Measurements from ENCODE around the gene EFHD2. TPM values are rescaled to one million over a fixed set of nuclear protein-coding genes. Genes with fewer than 3 reads are reported as not detected.

The EFHD2 gene
- total RNA-seq, 4 donors from 2014 or later = 88.0 to 188 (median 174) TPM

- Histone ChIP-seq H3K9me3 (no peaks in the 10 kb centered on the region), H3K4me3 (peak overlapping the region; percentile 83 to 97 (median 92)), H3K27me3 (no peaks in the 10 kb centered on the region), H3K27ac (peak overlapping the region; percentile 84 to 93 (median 88)), H3K36me3 (no peaks in the 10 kb centered on the region), H3K4me1 (peaks cover 15 to 55% (median 47%) of the 10 kb centered on the region in 4 donors)
- no peak for TF ChIP-seq POLR2A (IDR thresholded peaks at IDR 0.05)
- TF ChIP-seq EP300 (IDR thresholded peaks at IDR 0.05; ENCODE audit: low read depth) = no peak
- no peak for TF ChIP-seq POLR2AphosphoS5 (IDR thresholded peaks at IDR 0.05)
- TF ChIP-seq, protein P1, sequence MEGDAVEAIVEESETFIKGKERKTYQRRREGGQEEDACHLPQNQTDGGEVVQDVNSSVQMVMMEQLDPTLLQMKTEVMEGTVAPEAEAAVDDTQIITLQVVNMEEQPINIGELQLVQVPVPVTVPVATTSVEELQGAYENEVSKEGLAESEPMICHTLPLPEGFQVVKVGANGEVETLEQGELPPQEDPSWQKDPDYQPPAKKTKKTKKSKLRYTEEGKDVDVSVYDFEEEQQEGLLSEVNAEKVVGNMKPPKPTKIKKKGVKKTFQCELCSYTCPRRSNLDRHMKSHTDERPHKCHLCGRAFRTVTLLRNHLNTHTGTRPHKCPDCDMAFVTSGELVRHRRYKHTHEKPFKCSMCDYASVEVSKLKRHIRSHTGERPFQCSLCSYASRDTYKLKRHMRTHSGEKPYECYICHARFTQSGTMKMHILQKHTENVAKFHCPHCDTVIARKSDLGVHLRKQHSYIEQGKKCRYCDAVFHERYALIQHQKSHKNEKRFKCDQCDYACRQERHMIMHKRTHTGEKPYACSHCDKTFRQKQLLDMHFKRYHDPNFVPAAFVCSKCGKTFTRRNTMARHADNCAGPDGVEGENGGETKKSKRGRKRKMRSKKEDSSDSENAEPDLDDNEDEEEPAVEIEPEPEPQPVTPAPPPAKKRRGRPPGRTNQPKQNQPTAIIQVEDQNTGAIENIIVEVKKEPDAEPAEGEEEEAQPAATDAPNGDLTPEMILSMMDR (IDR thresholded peaks at IDR 0.05) = no peak
- 9% methylated on average over 11 of the region's 11 CpGs; no CpG with 5 or more reads in 1 of the 2 donors for WGBS, 2 donors (ENCODE audit: low coverage in 1 of 2)
- in situ Hi-C loops (cut with MboI; ENCODE audit: low pct_ligation_motif_present in 1 of 4, low pct_unique_long_range_greater_than_20kb in 1 of 4, low sequenced_read_pairs in 3 of 4) = no loop called here
- intact Hi-C loops (cut with DNase I; ENCODE audit: low total_unique reads) = no loop called here
- no peak for DNase-seq
These were observed 1.2 kb downstream of the EFHD2 start for GRCh38 chr1:15410884-15411245.

DNA sequence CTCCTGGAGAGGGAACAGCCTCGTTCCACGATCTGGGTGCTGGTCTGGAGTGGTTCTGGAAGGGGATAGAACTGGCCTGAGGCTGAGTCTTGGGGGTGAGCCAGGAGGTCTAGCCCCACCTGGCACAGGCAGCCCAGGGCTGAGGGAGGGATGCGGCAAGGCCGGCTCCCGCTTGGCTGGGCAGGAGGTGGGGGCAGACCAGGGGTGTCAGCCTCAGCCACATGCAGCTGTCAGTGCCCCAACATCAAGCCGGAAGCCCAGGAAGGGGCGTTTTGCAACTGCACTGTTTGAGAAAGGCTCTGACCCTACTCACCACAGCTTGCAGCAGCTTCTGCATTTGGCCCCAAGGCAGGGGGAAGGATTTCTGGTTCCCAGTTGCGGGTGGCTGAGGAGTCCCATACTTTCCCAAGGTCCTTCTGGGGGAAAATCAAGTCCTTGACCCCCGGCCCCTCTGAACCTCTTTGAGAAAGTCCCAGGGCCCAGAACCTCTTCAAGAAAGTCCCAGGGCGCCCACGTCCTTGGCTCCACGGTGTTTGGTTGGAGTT is 2.0 kb downstream of the EFHD2 start:
- Histone ChIP-seq H3K9me3 (no peaks in the 10 kb centered on the region), H3K4me1 (peaks cover 23 to 63% (median 55%) of the 10 kb centered on the region in 4 donors), H3K4me3 (peak overlapping the region; percentile 83 to 97 (median 92)), H3K36me3 (no peaks in the 10 kb centered on the region), H3K27ac (peak overlapping the region; percentile 84 to 93 (median 88)), H3K27me3 (no peaks in the 10 kb centered on the region)
- intact Hi-C loops (cut with DNase I; ENCODE audit: low total_unique reads) (no loop called here), in situ Hi-C loops (cut with MboI; ENCODE audit: low pct_ligation_motif_present in 1 of 4, low pct_unique_long_range_greater_than_20kb in 1 of 4, low sequenced_read_pairs in 3 of 4) (no loop called here)
- TF ChIP-seq EP300 (IDR thresholded peaks at IDR 0.05; ENCODE audit: low read depth) (no peak), POLR2AphosphoS5 (IDR thresholded peaks at IDR 0.05) (peak in 1 of 3 donors; percentile 20)
- WGBS, 2 donors (ENCODE audit: low coverage in 1 of 2) = 19% methylated on average over 10 of the region's 12 CpGs; no CpG with 5 or more reads in 1 of the 2 donors
- peak; percentile 66 for DNase-seq

DNA sequence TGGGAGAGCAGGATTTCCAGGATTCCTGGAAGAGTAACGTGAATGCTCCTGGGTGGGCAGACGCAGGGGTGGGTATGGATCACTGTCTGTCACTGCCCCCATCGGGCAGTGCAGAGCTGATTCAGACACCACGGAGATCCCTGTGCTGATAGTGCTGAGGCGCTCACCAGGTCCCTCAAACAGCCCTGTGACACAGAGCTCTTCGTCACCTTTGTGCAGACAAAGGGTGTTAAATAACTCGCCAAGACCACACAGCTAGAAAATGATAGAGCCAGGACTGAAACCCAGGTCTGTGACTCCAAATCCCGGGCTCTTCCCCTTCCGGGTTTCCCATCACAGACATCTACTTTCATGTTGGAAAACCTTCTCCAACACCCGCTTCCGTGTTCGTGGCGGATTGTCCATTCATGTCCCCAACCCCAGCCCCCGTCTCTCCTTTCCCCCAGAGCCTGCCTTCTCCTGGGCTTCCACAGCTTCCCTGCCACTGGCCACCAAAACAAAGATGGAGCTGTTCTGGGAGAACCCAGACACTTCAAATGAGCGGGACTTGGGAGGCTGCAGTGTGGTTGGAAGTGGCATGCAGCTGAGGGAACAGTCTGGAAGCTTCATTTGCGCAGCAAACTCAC is 2.6 kb downstream of the EFHD2 start:
- in situ Hi-C loops (cut with MboI; ENCODE audit: low pct_ligation_motif_present in 1 of 4, low pct_unique_long_range_greater_than_20kb in 1 of 4, low sequenced_read_pairs in 3 of 4) = no loop called here
- no peak for DNase-seq
- peak overlapping the region; percentile 84 to 93 (median 88) for H3K27ac ChIP-seq
- intact Hi-C loops (cut with DNase I; ENCODE audit: low total_unique reads) = no loop called here
- H3K4me1 ChIP-seq = peaks cover 30 to 69% (median 61%) of the 10 kb centered on the region in 4 donors
- H3K9me3 ChIP-seq = no peaks in the 10 kb centered on the region
- H3K4me3 ChIP-seq = peak overlapping the region in 3 of 4 donors; percentile 83 to 96 (median 89)
- no peaks in the 10 kb centered on the region for H3K27me3 ChIP-seq
- H3K36me3 ChIP-seq = no peaks in the 10 kb centered on the region
- 32% methylated on average over 16 of the region's 16 CpGs; no CpG with 5 or more reads in 1 of the 2 donors for WGBS, 2 donors (ENCODE audit: low coverage in 1 of 2)
- TF ChIP-seq EP300 (IDR thresholded peaks at IDR 0.05; ENCODE audit: low read depth) = no peak

DNA sequence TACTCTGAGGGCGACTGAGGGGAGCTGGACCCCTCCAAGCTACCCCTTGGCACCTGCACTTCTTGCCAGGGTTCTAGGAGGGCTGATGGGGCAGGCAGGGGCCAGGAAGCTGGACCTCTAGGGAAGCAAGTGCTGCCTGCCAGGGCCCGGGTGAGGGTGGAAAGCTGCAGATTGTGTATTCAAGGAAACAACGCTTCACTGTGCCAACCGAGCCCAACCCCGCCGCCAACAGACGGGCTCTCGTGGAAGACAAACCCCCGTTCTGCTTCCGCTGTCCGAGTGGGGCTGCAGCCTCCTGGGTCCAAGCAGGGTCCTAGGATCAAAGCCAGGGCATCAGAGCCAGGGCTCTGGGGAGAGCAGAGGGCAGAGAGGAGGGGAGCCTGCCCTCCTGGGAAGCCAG is 3.2 kb downstream of the EFHD2 start:
- Histone ChIP-seq H3K36me3 (no peaks in the 10 kb centered on the region), H3K9me3 (no peaks in the 10 kb centered on the region), H3K27me3 (no peaks in the 10 kb centered on the region), H3K27ac (peak overlapping the region; percentile 84 to 93 (median 88)), H3K4me1 (peaks cover 34 to 73% (median 65%) of the 10 kb centered on the region in 4 donors), H3K4me3 (peak overlapping the region in 1 of 4 donors; percentile 89)
- DNase-seq = peak; percentile 78
- TF ChIP-seq, protein P1 (IDR thresholded peaks at IDR 0.05) = no peak
- no peak for TF ChIP-seq EP300 (IDR thresholded peaks at IDR 0.05; ENCODE audit: low read depth)
- TF ChIP-seq POLR2A (IDR thresholded peaks at IDR 0.05) = peak; percentile 43
- TF ChIP-seq POLR2AphosphoS5 (IDR thresholded peaks at IDR 0.05) = peak in 2 of 3 donors; percentile 11 to 48
- WGBS, 2 donors (ENCODE audit: low coverage in 1 of 2) = 47% methylated on average over 11 of the region's 11 CpGs; no CpG with 5 or more reads in 1 of the 2 donors
- in situ Hi-C loops (cut with MboI; ENCODE audit: low pct_ligation_motif_present in 1 of 4, low pct_unique_long_range_greater_than_20kb in 1 of 4, low sequenced_read_pairs in 3 of 4) = no loop called here
- intact Hi-C loops (cut with DNase I; ENCODE audit: low total_unique reads) = no loop called here

Measured in transverse colon (tissue), 4 donors.